H9 (cell line): ENCODE measurements around the gene TADA2B. TPM values are rescaled to one million over a fixed set of nuclear protein-coding genes. Genes with fewer than 3 reads are reported as not detected.

Experiments used
- DNase-seq: peaks from one replicate; pipeline ENCODE4 v3.0.0-alpha.2; 2017
- H2AFZ ChIP-seq: one replicate; pipeline ENCODE4 v1.6.1; 2013; ENCODE audit warnings: mild to moderate bottlenecking, low read length, control low read depth, moderate library complexity
- H2AK5ac ChIP-seq: 2 replicates; pipeline ENCODE4 v1.6.1; 2013; ENCODE audit warnings: low read length, control low read depth, mixed read lengths; ENCODE audit not compliant: insufficient read length
- H2BK120ac ChIP-seq: one replicate; pipeline ENCODE4 v1.6.1; 2013; ENCODE audit warnings: low read depth, mild to moderate bottlenecking, low read length, control low read depth, inconsistent platforms; ENCODE audit not compliant: poor library complexity, severe bottlenecking
- H2BK12ac ChIP-seq: 2 replicates; pipeline ENCODE4 v1.6.1; 2013; ENCODE audit warnings: low read length, control low read depth, mixed read lengths, low read depth; ENCODE audit not compliant: insufficient read length
- H2BK15ac ChIP-seq: 2 replicates; pipeline ENCODE4 v1.6.1; 2013; ENCODE audit warnings: low read depth, low read length, control low read depth
- H2BK20ac ChIP-seq: one replicate; pipeline ENCODE4 v1.6.1; 2013; ENCODE audit warnings: low read depth, mild to moderate bottlenecking, low read length, control low read depth, inconsistent platforms; ENCODE audit not compliant: poor library complexity, severe bottlenecking
- H2BK5ac ChIP-seq: 2 replicates; pipeline ENCODE4 v1.6.1; 2013; ENCODE audit warnings: low read length, control low read depth, mixed read lengths; ENCODE audit not compliant: insufficient read length
- H3K14ac ChIP-seq: 2 replicates; pipeline ENCODE4 v1.6.1; 2013; ENCODE audit warnings: low read length, control low read depth; ENCODE audit not compliant: insufficient read depth
- H3K18ac ChIP-seq: 2 replicates; pipeline ENCODE4 v1.6.1; 2013; ENCODE audit warnings: low read depth, mild to moderate bottlenecking, mixed read lengths, low read length, control low read depth; ENCODE audit not compliant: insufficient read length
- H3K23ac ChIP-seq: 2 replicates; pipeline ENCODE4 v1.6.1; 2013; ENCODE audit warnings: low read length, control low read depth, mixed read lengths, low read depth; ENCODE audit not compliant: insufficient read length
- H3K23me2 ChIP-seq: 2 replicates; pipeline ENCODE4 v1.6.1; 2013; ENCODE audit warnings: low read depth, mild to moderate bottlenecking, mixed read lengths, low read length, control low read depth; ENCODE audit not compliant: insufficient read length, poor library complexity, severe bottlenecking
- H3K27ac ChIP-seq: 2 replicates; pipeline ENCODE4 v1.5.1; 2013; ENCODE audit warnings: low read length, control low read depth, mixed read lengths, low read depth; ENCODE audit not compliant: insufficient read length
- H3K27me3 ChIP-seq: 2 replicates; pipeline ENCODE4 v1.6.1; 2013; ENCODE audit warnings: low read length, control low read depth, inconsistent platforms; ENCODE audit not compliant: insufficient read depth
- H3K4ac ChIP-seq: 2 replicates; pipeline ENCODE4 v1.6.1; 2013; ENCODE audit warnings: low read depth, mild to moderate bottlenecking, control low read depth, inconsistent platforms, low read length, moderate library complexity
- H3K4me1 ChIP-seq: 2 replicates; pipeline ENCODE4 v1.6.1; 2013; ENCODE audit warnings: low read length, control low read depth, inconsistent platforms; ENCODE audit not compliant: insufficient read depth
- H3K4me2 ChIP-seq: 2 replicates; pipeline ENCODE4 v1.6.1; 2013; ENCODE audit warnings: low read length, control low read depth, mixed read lengths; ENCODE audit not compliant: insufficient read length, insufficient read depth
- H3K56ac ChIP-seq: 2 replicates; pipeline ENCODE4 v1.6.1; 2013; ENCODE audit warnings: low read depth, mild to moderate bottlenecking, mixed read lengths, low read length, control low read depth; ENCODE audit not compliant: insufficient read length
- H3K79me1 ChIP-seq: 2 replicates; pipeline ENCODE4 v1.6.1; 2013; ENCODE audit warnings: low read depth, mild to moderate bottlenecking, moderate library complexity, low read length, control low read depth, inconsistent platforms; ENCODE audit not compliant: insufficient read depth, poor library complexity, severe bottlenecking
- H3K79me2 ChIP-seq: 2 replicates; pipeline ENCODE4 v1.6.1; 2013; ENCODE audit warnings: low read length, control low read depth, inconsistent platforms; ENCODE audit not compliant: insufficient read depth
- H3K9ac ChIP-seq: 2 replicates; pipeline ENCODE4 v1.6.1; 2013; ENCODE audit warnings: low read length, control low read depth, mixed read lengths; ENCODE audit not compliant: insufficient read length; ENCODE audit errors: extremely low read depth
- H3K9me3 ChIP-seq: one replicate; pipeline ENCODE4 v1.6.1; 2013; ENCODE audit warnings: low read depth, low read length, inconsistent platforms; ENCODE audit not compliant: control insufficient read depth
- H3T11ph ChIP-seq: one replicate; pipeline ENCODE4 v1.6.1; 2013; ENCODE audit warnings: mild to moderate bottlenecking, low read length, control low read depth, inconsistent platforms
- H4K20me1 ChIP-seq: one replicate; pipeline ENCODE4 v1.6.1; 2013; ENCODE audit not compliant: control insufficient read depth, insufficient read length, insufficient read depth
- H4K5ac ChIP-seq: 2 replicates; pipeline ENCODE4 v1.6.1; 2013; ENCODE audit warnings: low read depth, mild to moderate bottlenecking, mixed read lengths, low read length, control low read depth; ENCODE audit not compliant: insufficient read length
- H4K8ac ChIP-seq: replicated peaks from 2 replicates; pipeline ENCODE4 v1.6.1; 2013; ENCODE audit warnings: low read length, control low read depth, mixed read lengths, low read depth; ENCODE audit not compliant: insufficient read length
- H4K91ac ChIP-seq: 2 replicates; pipeline ENCODE4 v1.6.1; 2013; ENCODE audit warnings: low read depth, mild to moderate bottlenecking, moderate library complexity, mixed read lengths, low read length, control low read depth; ENCODE audit not compliant: insufficient read length
- H3K27ac Mint-ChIP-seq, 3 experiments: 2 replicates in 2 of 3; 3 replicates in 1 of 3; pipeline ENCODE4 v1.8.0; 2020 to 2021; ENCODE audit warnings: mixed read lengths in 3 of 3, mild to moderate bottlenecking in 1 of 3, moderate library complexity in 1 of 3
- H3K27me3 Mint-ChIP-seq: 2 replicates; pipeline ENCODE4 v1.8.0; 2021; ENCODE audit warnings: low read depth, mild to moderate bottlenecking, moderate library complexity, mixed read lengths
- H3K36me3 Mint-ChIP-seq, 3 experiments: 2 replicates in 2 of 3; 3 replicates in 1 of 3; pipeline ENCODE4 v1.8.0; 2020 to 2021; ENCODE audit warnings: low read depth in 3 of 3, mixed read lengths in 3 of 3; ENCODE audit not compliant: insufficient read depth in 1 of 3
- H3K4me1 Mint-ChIP-seq, 2 experiments: 2 replicates each; pipeline ENCODE4 v1.8.0; 2020; ENCODE audit warnings: mixed read lengths in 2 of 2
- H3K4me3 Mint-ChIP-seq, 2 experiments: 2 replicates in 1 of 2; 3 replicates in 1 of 2; pipeline ENCODE4 v1.8.0; 2020 to 2021; ENCODE audit warnings: mild to moderate bottlenecking in 2 of 2, mixed read lengths in 2 of 2, moderate library complexity in 1 of 2
- H3K9me3 Mint-ChIP-seq, 2 experiments: 2 replicates in 1 of 2; 3 replicates in 1 of 2; pipeline ENCODE4 v1.8.0; 2020; ENCODE audit warnings: mild to moderate bottlenecking in 2 of 2, mixed read lengths in 2 of 2, moderate library complexity in 1 of 2
- CTCF ChIP-seq: fragments of 200-600 bp; sonication (generic); conservative IDR thresholded peaks from 3 replicates; pipeline ENCODE4 v1.8.0; 2021; ENCODE audit warnings: antibody characterized with exemption, mild to moderate bottlenecking
- WGBS: extraction: QIAGEN DNeasy Blood & Tissue Kit; methylation state at CpG from one replicate; pipeline ENCODE4 v1.1.7; 2013; ENCODE audit warnings: missing lambda C conversion rate, low lambda C conversion rate, mixed read lengths; ENCODE audit not compliant: insufficient read length; ENCODE audit errors: extremely low coverage; 5-methylcytosine and 5-hydroxymethylcytosine counted together
- total RNA-seq: library from RNA; stranded (reverse); gene quantifications from 2 replicates; pipeline ENCODE4 v1.2.1, GENCODE V29; 2021

The TADA2B gene
- total RNA-seq, 1 experiment from 2014 or later = 14.0 TPM

- Histone ChIP-seq H2BK12ac (no peak overlapping the region), H3K79me2 (peaks cover 16% of the 10 kb centered on the region; the same call in 1 of the 2 replicates), H2BK120ac (no peak overlapping the region), H4K8ac (no peak overlapping the region), H2BK5ac (no peak overlapping the region), H4K91ac (no peak overlapping the region), H3K4me2 (peak overlapping the region; percentile 94), H2AFZ (peak overlapping the region; percentile 10), H3K23me2 (peaks cover 10% of the 10 kb centered on the region), H3K9ac (peak overlapping the region; percentile 9), H3K4me1 (peaks cover 4% of the 10 kb centered on the region), H2AK5ac (no peak overlapping the region), H3T11ph (no peak overlapping the region), H3K14ac (no peak overlapping the region), H3K56ac (no peak overlapping the region), H4K20me1 (no peaks in the 10 kb centered on the region), H4K5ac (no peak overlapping the region), H2BK15ac (no peak overlapping the region), H3K23ac (no peak overlapping the region), H3K18ac (no peak overlapping the region), H3K9me3 (no peaks in the 10 kb centered on the region), H3K27ac (no peak overlapping the region), H3K79me1 (peaks cover 9% of the 10 kb centered on the region), H2BK20ac (no peak overlapping the region), H3K27me3 (no peaks in the 10 kb centered on the region; the same call in 1 of the 2 replicates), H3K4ac (no peak overlapping the region)
- H3K27ac Mint-ChIP-seq = 0 out of 7 replicates have a peak overlapping the region, but pooled peaks of 1 of the 3 experiments have one; percentile 55
- H3K27me3 Mint-ChIP-seq = peaks cover 44% of the 10 kb centered on the region
- H3K9me3 Mint-ChIP-seq = no peaks in the 10 kb centered on the region
- H3K4me1 Mint-ChIP-seq = peaks cover 15 to 24% of the 10 kb centered on the region in 2 experiments
- no peak for TF ChIP-seq CTCF
- peaks cover 7 to 21% (median 16%) of the 10 kb centered on the region in 3 experiments; a peak in 6 of 7 replicates for H3K36me3 Mint-ChIP-seq
- no CpG with 5 or more reads among the region's 20 CpGs for WGBS
- peak overlapping the region; percentile 83 to 95 for H3K4me3 Mint-ChIP-seq
- DNase-seq = peak; percentile 61
These were observed 25.7 kb downstream of the TADA2B start for GRCh38 chr4:7068883-7069282.
